BJ (cell line): ENCODE measurements around the gene ALOX15B. TPM values are rescaled to one million over a fixed set of nuclear protein-coding genes. Genes with fewer than 3 reads are reported as not detected.

ENCODE experiments used
- CTCF ChIA-PET: fragments of 350-600 bp; formaldehyde crosslinking; extraction: SDS; loops from one replicate; lab custom pipeline; 2021; ENCODE audit warnings: antibody characterized with exemption, inconsistent platforms; lab: Yijun Ruan, JAX
- POLR2A ChIA-PET: fragments of 300-600 bp; sonication (Branson Sonifier 250); formaldehyde crosslinking; extraction: SDS; loops from one replicate; lab custom pipeline; 2021; ENCODE audit warnings: antibody characterized with exemption; lab: Charles Lee
- DNase-seq: peaks from one replicate; pipeline ENCODE4 v3.0.0-alpha.2; 2011; ENCODE audit warnings: low read depth
- H3K27me3 ChIP-seq: 2 replicates; pipeline ENCODE4 v1.6.0; 2011; ENCODE audit warnings: low read length; ENCODE audit not compliant: control insufficient read depth, insufficient read depth
- H3K36me3 ChIP-seq: 2 replicates; pipeline ENCODE4 v1.5.1; 2011; ENCODE audit warnings: low read length; ENCODE audit not compliant: control insufficient read depth, insufficient read depth
- H3K4me3 ChIP-seq: 2 replicates; pipeline ENCODE4 v1.5.1; 2011; ENCODE audit warnings: low read depth, mild to moderate bottlenecking, control low read depth, low read length
- polyA plus RNA-seq: library from polyadenylated mRNA; depleted of rRNA; stranded (reverse); fragments of >200 nt; gene quantifications from 2 replicates; pipeline ENCODE4 v1.2.3, GENCODE V29; 2011
- TF ChIP-seq, protein P1 (sequence below): IDR thresholded peaks from 2 replicates; pipeline ENCODE4 v1.5.1; 2011; ENCODE audit warnings: low read depth, mild to moderate bottlenecking, control low read depth, inconsistent platforms, low read length, moderate library complexity; ENCODE audit not compliant: insufficient read depth

Gene ALOX15B
- polyA plus RNA-seq, 1 experiment = not detected

DNA sequence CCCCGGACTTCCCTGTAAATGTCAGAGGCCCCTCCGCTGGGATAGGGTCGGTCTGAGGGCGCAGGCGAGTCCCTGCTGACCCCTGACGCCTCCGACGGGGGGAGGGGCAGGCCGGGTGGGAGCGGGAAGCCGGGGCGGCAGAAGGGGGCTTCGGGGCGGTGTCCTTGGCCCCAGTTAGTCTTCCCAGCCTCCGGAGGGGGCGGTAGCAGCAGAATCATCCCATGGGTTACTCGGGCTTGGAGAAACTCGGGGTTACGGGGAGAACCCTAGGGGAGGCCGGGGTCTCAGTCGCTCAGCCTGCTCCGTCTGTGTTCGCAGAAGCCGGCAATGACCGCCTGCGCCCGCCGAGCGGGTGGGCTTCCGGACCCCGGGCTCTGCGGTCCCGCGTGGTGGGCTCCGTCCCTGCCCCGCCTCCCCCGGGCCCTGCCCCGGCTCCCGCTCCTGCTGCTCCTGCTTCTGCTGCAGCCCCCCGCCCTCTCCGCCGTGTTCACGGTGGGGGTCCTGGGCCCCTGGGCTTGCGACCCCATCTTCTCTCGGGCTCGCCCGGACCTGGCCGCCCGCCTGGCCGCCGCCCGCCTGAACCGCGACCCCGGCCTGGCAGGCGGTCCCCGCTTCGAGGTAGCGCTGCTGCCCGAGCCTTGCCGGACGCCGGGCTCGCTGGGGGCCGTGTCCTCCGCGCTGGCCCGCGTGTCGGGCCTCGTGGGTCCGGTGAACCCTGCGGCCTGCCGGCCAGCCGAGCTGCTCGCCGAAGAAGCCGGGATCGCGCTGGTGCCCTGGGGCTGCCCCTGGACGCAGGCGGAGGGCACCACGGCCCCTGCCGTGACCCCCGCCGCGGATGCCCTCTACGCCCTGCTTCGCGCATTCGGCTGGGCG is 35.9 kb upstream of the ALOX15B start:
- H3K36me3 ChIP-seq = no peaks in the 10 kb centered on the region
- H3K4me3 ChIP-seq = no peak overlapping the region
- TF ChIP-seq, protein P1, sequence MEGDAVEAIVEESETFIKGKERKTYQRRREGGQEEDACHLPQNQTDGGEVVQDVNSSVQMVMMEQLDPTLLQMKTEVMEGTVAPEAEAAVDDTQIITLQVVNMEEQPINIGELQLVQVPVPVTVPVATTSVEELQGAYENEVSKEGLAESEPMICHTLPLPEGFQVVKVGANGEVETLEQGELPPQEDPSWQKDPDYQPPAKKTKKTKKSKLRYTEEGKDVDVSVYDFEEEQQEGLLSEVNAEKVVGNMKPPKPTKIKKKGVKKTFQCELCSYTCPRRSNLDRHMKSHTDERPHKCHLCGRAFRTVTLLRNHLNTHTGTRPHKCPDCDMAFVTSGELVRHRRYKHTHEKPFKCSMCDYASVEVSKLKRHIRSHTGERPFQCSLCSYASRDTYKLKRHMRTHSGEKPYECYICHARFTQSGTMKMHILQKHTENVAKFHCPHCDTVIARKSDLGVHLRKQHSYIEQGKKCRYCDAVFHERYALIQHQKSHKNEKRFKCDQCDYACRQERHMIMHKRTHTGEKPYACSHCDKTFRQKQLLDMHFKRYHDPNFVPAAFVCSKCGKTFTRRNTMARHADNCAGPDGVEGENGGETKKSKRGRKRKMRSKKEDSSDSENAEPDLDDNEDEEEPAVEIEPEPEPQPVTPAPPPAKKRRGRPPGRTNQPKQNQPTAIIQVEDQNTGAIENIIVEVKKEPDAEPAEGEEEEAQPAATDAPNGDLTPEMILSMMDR = no peak
- POLR2A ChIA-PET = no interaction called here
- CTCF ChIA-PET = interaction anchor here (0.8 to 1.9 kb wide), 4 partner anchors 13 to 48 kb away, joined by 3 to 26 read pairs (median 3); no protein-coding TSS in a partner anchor
- H3K27me3 ChIP-seq = peaks cover 24% of the 10 kb centered on the region
- no peak for DNase-seq

DNA sequence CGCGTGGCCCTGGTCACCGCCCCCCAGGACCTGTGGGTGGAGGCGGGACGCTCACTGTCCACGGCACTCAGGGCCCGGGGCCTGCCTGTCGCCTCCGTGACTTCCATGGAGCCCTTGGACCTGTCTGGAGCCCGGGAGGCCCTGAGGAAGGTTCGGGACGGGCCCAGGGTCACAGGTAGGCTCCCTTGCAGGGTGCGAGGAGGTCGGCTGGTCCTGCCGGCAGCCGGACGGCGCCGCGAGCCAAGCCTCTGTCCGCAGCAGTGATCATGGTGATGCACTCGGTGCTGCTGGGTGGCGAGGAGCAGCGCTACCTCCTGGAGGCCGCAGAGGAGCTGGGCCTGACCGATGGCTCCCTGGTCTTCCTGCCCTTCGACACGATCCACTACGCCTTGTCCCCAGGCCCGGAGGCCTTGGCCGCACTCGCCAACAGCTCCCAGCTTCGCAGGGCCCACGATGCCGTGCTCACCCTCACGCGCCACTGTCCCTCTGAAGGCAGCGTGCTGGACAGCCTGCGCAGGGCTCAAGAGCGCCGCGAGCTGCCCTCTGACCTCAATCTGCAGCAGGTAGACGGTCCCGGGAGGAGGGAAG is 35.2 kb upstream of the ALOX15B start:
- Histone ChIP-seq H3K4me3 (no peak overlapping the region), H3K36me3 (no peaks in the 10 kb centered on the region), H3K27me3 (peaks cover 24% of the 10 kb centered on the region)
- ChIA-PET CTCF (interaction anchor here (1.1 to 1.5 kb wide), 2 partner anchors 11 to 38 kb away, joined by 3 to 4 read pairs; no protein-coding TSS in a partner anchor), POLR2A (no interaction called here)
- TF ChIP-seq, protein P1 = no peak
- DNase-seq = no peak

DNA sequence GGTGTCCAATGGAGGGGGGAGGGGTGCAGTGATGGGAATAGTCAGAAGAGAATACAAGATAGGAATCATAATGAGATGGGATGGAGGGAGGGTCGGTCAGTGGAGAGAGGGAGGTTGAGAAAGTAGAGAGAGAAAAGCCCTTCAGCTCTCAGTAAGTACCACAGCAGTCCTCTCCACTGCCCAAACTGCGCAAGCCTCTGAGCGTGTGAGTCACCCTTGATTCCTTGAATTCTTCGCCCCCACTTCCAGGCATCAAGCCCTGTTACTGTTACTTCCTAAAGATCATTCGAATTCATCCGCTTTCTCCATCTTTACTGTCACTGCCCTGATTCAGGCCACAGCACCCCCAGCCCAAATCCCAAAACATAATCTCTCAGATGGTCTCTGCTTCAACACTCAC is 34.0 kb upstream of the ALOX15B start:
- POLR2A ChIA-PET = no interaction called here
- H3K36me3 ChIP-seq = no peaks in the 10 kb centered on the region
- CTCF ChIA-PET = interaction anchor here (0.5 to 1.6 kb wide), 7 partner anchors 8 to 274 kb away, joined by 3 to 14 read pairs (median 4); no protein-coding TSS in a partner anchor
- no peak for DNase-seq
- H3K4me3 ChIP-seq = no peak overlapping the region
- peaks cover 24% of the 10 kb centered on the region for H3K27me3 ChIP-seq
- TF ChIP-seq, protein P1 = no peak

DNA sequence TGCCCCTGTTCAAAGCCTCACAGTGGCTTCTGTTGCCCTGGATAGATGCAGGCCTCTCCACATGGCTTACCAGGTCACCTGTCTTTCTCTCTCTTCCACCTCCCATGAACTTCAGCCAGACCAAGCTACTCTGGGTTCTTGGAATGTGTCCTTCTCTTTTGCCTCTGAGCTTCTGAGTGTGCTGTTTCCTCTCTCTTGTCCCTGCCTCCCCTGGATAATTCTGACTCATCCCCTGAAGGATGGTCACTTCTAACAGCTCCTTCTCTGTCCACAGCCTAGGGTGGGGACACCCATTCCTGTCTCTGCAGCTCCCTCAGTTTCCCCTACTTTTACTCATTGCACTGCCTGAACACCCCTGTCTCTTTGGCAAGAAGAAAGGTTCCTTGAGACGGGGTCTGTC is 33.5 kb upstream of the ALOX15B start:
- Histone ChIP-seq H3K27me3 (peaks cover 24% of the 10 kb centered on the region), H3K36me3 (no peaks in the 10 kb centered on the region), H3K4me3 (no peak overlapping the region)
- DNase-seq = no peak
- TF ChIP-seq, protein P1 = no peak
- ChIA-PET CTCF (interaction anchor here (0.5 to 1.6 kb wide), 6 partner anchors 8 to 275 kb away, joined by 3 to 14 read pairs (median 4); no protein-coding TSS in a partner anchor), POLR2A (no interaction called here)
